ENCODE measurements around the gene CNPY4.

Gene CNPY4

DNA sequence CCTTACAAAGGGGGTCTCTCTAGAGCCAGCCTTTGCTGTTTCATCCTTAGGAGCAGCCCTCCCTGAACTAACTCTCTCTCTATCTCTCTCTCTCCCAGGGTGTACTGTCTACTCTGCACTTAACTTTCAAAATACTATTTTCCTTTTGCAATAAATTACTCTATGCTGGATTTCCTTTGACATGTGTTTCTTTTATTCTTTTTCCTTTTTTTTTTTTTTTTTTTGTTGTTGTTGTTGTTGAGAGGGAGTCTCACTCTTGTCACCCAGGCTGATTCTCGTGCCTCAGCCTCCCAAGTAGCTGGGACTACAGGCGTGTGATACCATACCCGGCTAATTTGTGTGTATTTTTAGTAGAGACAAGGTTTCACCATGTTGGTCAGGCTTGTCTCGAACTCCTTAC is 36.5 kb upstream of the CNPY4 start:
- Histone ChIP-seq H3K4me1 (peaks cover 5 to 41% (median 25%) of the 10 kb centered on the region in 4 donors), H3K9me3 (no peaks in the 10 kb centered on the region), H3K4me3 (no peak overlapping the region), H3K27me3 (no peaks in the 10 kb centered on the region), H3K36me3 (peaks cover 0 to 15% (median 10%) of the 10 kb centered on the region in 3 donors), H3K27ac (no peak overlapping the region)
- intact Hi-C loops (cut with DNase I; ENCODE audit: low total_unique reads): loop anchor here (5.0 to 10.0 kb wide), 2 partner anchors 36 to 68 kb away; partner anchors contain the start of genes ZKSCAN1 and ZSCAN21
- DNase-seq: no peak
- TF ChIP-seq CTCF (IDR thresholded peaks at IDR 0.05): no peak

GRCh38 chr7:100085515-100085914 is 33.9 kb upstream of the CNPY4 start:
- Histone ChIP-seq H3K27ac (no peak overlapping the region), H3K9me3 (no peaks in the 10 kb centered on the region), H3K36me3 (peaks cover 3 to 6% (median 3%) of the 10 kb centered on the region in 3 donors), H3K27me3 (no peaks in the 10 kb centered on the region), H3K4me1 (peaks cover 3 to 32% (median 23%) of the 10 kb centered on the region in 4 donors), H3K4me3 (no peak overlapping the region)
- no peak for DNase-seq
- no peak for TF ChIP-seq CTCF (IDR thresholded peaks at IDR 0.05)
- intact Hi-C loops (cut with DNase I; ENCODE audit: low total_unique reads): loop anchor here (10.0 kb wide), 1 partner anchor 71 kb away; the partner anchor contains the start of gene ZKSCAN1

DNA sequence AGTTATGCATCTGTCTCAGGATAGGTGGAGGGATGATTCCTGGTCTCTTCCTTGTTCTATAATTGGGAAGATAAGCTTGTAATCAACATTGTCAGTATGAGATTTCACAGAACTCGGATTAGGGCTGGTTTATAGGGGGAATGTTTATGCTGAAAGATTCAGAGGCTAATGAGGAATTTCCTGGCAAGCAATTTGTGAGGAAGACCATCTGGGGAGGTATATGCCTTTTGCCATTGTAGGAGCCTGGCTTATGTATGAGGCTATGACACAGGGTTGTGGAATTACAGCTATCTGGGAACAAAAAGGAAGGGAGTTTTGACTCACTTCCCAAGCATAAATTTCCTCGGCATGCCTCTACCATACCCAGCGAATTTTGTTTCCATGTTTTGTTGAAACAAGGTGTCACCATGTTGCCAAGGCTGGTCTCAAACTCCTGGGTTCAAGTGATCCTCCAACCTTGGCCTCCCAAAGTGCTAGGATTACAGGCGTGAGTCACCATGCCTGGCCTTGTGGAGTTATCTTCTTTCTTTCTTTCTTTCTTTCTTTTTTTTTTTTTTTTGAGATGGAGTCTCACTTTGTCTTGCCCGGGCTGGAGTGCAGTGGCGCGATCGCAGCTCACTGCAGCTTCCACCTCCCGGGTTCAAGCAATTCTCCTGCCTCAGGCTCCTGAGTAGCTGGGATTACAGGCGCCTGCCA is 32.2 kb upstream of the CNPY4 start:
- Histone ChIP-seq H3K36me3 (peaks cover 17 to 23% (median 20%) of the 10 kb centered on the region in 3 donors), H3K27me3 (no peaks in the 10 kb centered on the region), H3K9me3 (no peaks in the 10 kb centered on the region), H3K27ac (peak overlapping the region in 1 of 2 donors; percentile 90), H3K4me3 (no peak overlapping the region), H3K4me1 (peaks cover 0 to 24% (median 15%) of the 10 kb centered on the region in 4 donors)
- no peak for TF ChIP-seq CTCF (IDR thresholded peaks at IDR 0.05)
- intact Hi-C loops (cut with DNase I; ENCODE audit: low total_unique reads): loop anchor here (10.0 kb wide), 1 partner anchor 72 kb away; the partner anchor contains the start of gene ZKSCAN1
- no peak for DNase-seq

GRCh38 chr7:100088095-100088620 is 31.3 kb upstream of the CNPY4 start:
- no peak for TF ChIP-seq CTCF (IDR thresholded peaks at IDR 0.05)
- Histone ChIP-seq H3K4me1 (peaks cover 0 to 17% (median 12%) of the 10 kb centered on the region in 4 donors), H3K27me3 (no peaks in the 10 kb centered on the region), H3K9me3 (no peaks in the 10 kb centered on the region), H3K27ac (peak overlapping the region; percentile 84 to 90), H3K4me3 (peak overlapping the region; percentile 80 to 84), H3K36me3 (peaks cover 27 to 32% (median 29%) of the 10 kb centered on the region in 3 donors)
- intact Hi-C loops (cut with DNase I; ENCODE audit: low total_unique reads): loop anchor here (10.0 kb wide), 1 partner anchor 73 kb away; the partner anchor contains the start of gene ZKSCAN1
- no peak for DNase-seq

DNA sequence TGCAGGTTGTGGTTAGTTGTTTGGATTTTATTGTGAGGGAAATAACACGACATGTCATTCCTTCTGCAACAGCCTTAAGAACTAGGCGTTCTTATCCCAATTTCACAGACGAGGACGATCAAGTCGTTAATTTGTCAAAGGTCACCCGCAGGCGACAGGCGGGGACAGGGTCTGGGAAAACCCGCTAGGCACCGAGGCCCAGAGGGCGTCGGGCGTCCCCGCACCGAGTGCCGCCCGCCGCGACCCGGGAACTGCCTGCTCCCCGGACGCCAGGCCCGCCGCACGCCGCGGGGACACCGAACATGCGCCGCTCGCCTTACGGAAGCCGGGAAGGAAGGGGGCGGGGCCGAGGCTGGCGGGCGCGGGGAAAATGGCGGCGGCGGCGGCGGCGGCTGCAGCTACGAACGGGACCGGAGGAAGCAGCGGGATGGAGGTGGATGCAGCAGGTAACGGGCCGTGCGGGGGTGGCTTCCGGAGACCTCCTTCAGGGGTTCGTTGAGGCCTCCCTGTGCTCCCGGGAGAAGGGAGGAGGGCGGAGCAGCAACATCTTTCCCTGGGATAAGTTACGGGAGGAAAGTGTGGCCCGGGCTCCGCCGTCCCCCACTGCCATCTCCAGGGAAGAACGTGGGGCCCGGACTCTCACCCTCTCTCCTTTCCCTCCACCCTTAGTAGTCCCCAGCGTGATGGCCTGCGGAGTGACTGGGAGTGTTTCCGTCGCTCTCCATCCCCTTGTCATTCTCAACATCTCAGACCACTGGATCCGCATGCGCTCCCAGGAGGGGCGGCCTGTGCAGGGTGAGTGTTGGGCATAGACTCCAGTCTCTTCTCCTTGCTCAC is 30.6 kb upstream of the CNPY4 start, which contains the start of gene COPS6:
Gene COPS6, plus strand, starts transcription at position 349 of the 837 bp plus-strand sequence. Its CDS starts 22 bp downstream, at position 371.
- Histone ChIP-seq H3K36me3 (peaks cover 34 to 39% (median 36%) of the 10 kb centered on the region in 3 donors), H3K9me3 (no peaks in the 10 kb centered on the region), H3K4me1 (peaks cover 0 to 24% (median 12%) of the 10 kb centered on the region in 4 donors), H3K27ac (peak within 1 kb of the TSS; percentile 84 to 90), H3K4me3 (peak within 1 kb of the TSS; percentile 80 to 84), H3K27me3 (no peaks in the 10 kb centered on the region)
- intact Hi-C loops (cut with DNase I; ENCODE audit: low total_unique reads): loop anchor here (10.0 kb wide), 1 partner anchor 74 kb away; the partner anchor contains the start of gene ZKSCAN1
- no peak for TF ChIP-seq CTCF (IDR thresholded peaks at IDR 0.05)
- DNase-seq: peak; percentile 77 to 90
